Tibial nerve (tissue), 4 donors: ENCODE data around the gene RPLP2.

Experiments used
- CTCF ChIP-seq, 5 experiments: fragments of 200-600 bp in 3 of 5; fragments of 450-650 bp in 2 of 5; sonication (generic) in 3 of 5; IDR thresholded peaks; one replicate each; pipeline ENCODE4 v1.5.1; 2016 to 2019; ENCODE audit warnings: antibody characterized with exemption in 5 of 5, mild to moderate bottlenecking in 3 of 5, moderate library complexity in 2 of 5
- EP300 ChIP-seq, 2 donors: sonication (generic); formaldehyde crosslinking; IDR thresholded peaks; one replicate each; pipeline ENCODE4 v1.6.1; 2017; ENCODE audit warnings: antibody characterized with exemption in 2 of 2, mild to moderate bottlenecking in 1 of 2
- POLR2A ChIP-seq, 2 donors: fragments of 450-650 bp; IDR thresholded peaks; one replicate each; pipeline ENCODE4 v1.6.1; 2017; ENCODE audit warnings: antibody characterized with exemption in 2 of 2, mild to moderate bottlenecking in 2 of 2, moderate library complexity in 2 of 2

GRCh38 chr11:809287-810039, at the start of gene RPLP2:
- TF ChIP-seq CTCF (IDR thresholded peaks at IDR 0.05), result peak in 1 of 5 experiments; percentile 49
- peak; percentile 92 to 94 for TF ChIP-seq POLR2A (IDR thresholded peaks at IDR 0.05)
- peak; percentile 88 to 97 for TF ChIP-seq EP300 (IDR thresholded peaks at IDR 0.05)
